Stimulated activated CD4-positive, alpha-beta T cell treated with anti-CD3 and anti-CD28 coated beads, Interleukin-15, amount 100 ng/mL, for 1 hour (primary cell): ENCODE results near the gene LPIN2.

ENCODE experiments used
- DNase-seq, 2 donors: peaks; one replicate each; pipeline ENCODE4 v3.0.0-alpha.2; 2020; ENCODE audit warnings: low read depth in 1 of 2, low spot score in 1 of 2

Gene LPIN2

DNA sequence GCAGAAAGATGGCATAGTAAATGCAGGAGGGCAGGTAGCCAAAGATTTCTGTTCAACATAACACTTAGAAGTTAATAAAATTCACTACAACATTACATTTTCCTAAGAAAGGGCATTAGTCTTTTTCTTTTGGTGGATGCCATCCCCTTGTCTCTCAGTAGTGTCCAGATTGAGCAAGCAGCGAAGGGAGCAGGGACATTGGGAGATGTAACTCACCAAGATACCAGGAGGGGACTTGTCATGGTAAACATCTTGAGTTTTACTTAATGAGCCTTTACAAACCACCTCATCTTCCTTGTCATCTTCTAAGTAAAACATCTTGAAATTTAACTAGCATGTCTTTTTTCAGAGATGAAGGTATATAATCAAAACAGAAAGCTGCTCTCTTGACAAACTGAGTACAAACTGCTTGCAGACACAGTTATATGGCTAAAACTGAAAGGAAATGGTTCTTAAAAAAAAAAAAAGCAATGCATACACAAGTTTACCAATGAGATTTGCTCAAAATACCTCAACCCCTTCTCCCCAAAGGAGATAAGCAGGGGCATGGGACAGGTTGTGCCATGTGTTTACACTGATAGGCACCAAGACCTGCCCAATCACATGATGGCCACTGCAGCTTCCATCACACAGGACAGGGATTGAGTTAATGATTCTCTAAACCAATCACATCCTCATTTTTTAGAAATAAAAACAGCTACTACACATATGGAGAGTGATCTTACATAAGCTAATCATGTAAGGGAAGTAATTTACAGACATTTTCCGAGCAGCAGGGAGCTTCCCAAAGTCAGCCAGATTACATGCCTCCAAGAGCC is 30.3 kb downstream of the LPIN2 start:
- no peak for DNase-seq

DNA sequence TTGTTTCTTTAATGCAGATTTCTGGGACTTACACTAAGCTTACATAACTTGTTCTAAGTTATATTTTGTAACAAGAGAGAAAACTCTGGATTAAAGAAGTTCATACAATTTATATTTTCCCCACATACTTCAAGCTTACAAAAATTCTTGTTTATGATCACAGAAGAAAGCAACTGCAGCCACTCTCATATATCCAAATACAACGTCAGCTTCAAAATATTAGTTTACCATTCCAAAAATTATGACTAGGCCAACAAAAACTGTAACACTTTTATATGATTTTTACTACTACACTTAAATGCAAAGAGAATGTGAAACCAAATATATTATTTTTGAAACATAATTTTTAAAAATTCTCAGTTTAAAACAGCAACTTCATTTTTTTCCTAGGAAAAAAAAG is 30.9 kb downstream of the LPIN2 start:
- no peak for DNase-seq

DNA sequence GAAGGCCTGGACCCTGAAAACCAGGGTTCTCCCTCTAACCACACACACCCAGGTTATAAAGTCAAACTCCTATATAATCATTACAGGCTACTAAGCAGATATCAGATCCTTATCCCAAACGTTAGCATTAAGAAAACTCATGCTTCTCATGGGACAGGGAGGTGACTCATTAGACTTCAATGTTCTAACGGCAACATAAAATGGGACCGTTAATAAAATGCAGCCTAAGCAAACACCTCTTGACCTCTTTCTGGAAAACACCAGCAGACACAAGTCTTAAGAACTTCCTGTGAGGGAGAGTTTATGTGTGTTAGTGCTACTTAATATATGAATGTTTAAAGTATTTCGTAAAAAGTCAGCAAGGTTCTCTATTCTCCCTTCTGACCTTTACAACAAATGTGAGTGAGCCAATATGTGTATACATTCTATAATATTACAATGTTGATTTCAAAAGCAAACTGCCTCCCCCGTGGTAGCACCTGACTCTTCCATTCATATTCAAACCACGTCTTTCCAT is 31.7 kb downstream of the LPIN2 start:
- DNase-seq, result no peak

DNA sequence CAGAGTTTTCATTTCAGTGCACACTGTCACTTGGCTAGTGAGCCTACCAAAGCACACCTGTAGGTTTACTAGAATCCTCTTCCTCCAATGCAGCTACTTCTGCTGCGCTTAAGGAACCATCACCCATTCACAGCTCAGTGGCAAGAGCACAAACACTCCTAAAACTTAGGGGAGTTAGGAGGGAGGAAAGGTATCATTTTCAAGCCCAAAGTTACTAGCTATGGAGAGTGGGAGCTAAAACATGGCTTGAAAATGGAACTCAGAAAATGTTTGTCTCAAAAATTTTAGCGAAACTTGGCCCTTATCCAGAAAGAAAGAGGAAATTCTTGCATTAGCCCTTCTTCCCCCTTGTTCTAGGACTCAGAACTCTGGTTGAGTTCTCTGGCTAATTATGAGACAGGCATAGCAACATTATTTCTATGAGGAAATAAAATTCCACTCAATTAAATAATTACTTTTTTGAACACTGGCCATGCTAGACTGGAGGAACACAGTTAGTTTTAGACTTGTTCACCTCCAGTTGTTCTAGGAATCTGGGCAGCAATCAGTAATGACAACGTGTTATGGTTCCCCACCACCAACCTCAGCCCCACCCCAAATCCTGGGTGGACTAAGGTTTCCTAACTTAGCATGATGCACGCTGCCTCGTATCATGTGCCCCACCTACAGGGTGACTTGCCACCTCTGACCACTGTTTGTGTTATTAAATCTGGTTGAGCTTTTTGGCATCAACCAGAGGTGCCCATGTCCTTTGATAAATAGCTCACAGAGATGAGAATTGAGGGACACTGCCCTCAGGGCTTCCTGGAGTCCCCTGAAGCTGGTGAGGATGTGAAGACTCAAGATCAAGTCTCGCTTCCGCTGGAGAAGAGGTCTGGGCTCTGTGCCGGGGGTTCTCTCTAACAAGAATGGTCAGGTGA is 32.8 kb downstream of the LPIN2 start:
- DNase-seq, result no peak

DNA sequence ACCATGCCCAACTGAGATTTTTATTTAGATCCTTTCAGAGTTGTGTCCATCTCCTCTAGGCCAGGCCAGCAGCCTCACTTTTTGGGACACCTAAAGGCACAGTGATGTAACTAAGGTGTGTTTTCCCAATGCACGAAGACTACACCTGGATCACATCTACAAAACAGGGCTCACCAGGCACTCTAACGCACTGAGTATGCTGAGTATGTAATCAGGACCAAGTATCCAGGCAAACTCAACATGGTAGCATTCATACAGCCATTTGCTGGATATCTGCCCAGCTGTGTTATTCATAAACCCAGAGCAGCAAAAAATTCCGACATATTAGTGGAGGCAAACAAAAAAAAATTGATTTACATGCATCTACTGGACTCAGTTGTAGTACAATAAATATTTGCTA is 33.8 kb downstream of the LPIN2 start:
- DNase-seq, result no peak

DNA sequence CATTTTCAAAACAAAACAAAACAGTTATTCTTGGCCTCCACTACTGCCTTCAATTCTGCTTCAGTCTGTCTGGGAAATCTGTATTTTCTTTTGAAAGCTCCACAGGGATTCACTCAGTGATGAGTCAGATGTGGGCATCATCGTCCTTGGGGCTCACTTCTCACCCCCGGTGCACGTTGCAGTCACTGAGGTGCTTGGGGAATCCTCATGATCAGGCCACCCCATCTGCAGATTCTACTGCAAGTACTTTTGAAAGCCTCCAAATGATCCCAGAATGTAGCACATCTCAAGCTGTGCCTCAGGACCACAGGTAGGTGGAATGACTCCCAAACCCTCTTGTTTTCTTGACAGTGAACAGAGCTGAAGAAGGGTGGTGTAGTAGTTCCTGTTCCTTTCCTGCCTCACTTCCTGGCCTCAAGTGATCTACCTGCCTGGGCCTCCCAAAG is 34.3 kb downstream of the LPIN2 start:
- no peak for DNase-seq

DNA sequence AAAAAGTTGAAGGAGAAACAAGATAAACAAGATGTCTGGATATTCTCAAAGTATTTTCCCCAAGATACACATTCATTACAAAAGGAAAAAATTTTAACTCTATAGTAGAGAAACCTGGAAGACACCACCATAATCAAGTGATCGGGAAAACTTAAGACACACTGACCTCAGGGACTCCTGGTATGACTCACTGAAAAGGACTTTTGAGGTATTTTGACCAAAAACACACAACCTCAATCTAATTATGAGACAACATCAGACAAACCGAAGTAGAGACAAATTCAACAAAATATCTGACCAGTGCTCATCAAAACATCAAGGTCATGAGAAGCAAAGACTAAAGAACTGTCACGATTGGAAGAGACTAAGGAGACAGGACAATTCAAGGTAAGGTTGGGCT is 34.7 kb downstream of the LPIN2 start:
- DNase-seq, result no peak

DNA sequence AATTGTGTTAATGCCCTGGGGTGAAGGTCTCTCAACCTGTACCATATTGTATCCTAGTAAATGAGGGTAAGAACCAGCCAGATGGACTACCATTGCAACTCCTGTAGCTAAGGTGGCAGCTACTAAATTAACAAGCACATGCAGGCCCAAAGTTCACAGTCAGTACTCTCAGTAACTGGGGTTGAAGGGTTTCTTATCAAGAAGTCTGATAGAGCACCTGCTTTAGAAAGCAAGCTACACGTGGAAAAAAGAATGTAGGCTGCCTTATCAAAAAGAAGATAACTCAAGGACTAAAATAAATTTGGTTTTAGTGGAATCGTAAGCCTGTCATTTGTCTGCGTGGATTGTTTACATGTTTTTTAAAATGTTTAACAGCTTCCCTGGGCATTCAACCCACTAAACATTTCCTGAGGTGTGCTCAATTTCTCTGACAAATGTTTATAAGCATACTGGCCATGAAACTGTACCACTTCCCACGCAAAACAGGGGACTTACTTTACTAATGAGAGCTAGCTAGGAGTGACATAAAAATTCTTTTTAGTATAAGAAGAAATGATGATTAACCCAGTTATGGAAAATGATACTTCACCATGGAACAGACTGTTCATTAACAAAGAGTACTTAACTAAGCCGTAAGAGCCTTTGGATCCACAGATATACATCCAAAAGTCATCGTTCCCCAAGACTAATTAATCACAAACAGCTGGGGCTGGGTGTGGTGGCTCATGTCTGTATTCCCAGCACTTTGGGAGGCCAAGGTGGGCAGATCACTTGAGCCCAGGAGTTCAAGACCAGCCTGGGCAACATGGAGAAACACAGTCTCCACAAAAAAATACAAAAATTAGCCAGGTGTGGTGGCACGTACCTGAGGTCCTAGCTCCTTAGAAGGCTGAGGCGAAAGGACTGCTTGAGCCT is 36.5 kb downstream of the LPIN2 start:
- no peak for DNase-seq

DNA sequence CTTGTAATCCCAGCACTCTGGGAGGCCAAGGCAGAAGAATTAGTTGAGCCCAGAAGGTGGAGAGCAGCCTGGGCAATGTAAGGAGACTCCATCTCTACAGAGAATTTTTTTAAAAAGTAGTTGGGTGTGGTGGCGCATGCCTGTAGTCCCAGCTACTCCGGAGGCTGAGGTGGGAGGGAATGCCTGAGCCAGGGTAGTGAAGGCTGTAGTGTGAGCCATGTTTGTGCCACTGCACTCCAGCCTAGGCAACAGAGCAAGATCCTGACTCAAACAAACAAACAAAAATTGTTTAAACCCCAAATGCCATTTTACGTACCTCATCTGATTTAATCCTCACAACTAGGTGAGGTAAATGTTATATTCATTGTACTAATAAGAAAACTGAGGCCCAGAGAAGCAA is 38.2 kb downstream of the LPIN2 start:
- DNase-seq, result no peak

DNA sequence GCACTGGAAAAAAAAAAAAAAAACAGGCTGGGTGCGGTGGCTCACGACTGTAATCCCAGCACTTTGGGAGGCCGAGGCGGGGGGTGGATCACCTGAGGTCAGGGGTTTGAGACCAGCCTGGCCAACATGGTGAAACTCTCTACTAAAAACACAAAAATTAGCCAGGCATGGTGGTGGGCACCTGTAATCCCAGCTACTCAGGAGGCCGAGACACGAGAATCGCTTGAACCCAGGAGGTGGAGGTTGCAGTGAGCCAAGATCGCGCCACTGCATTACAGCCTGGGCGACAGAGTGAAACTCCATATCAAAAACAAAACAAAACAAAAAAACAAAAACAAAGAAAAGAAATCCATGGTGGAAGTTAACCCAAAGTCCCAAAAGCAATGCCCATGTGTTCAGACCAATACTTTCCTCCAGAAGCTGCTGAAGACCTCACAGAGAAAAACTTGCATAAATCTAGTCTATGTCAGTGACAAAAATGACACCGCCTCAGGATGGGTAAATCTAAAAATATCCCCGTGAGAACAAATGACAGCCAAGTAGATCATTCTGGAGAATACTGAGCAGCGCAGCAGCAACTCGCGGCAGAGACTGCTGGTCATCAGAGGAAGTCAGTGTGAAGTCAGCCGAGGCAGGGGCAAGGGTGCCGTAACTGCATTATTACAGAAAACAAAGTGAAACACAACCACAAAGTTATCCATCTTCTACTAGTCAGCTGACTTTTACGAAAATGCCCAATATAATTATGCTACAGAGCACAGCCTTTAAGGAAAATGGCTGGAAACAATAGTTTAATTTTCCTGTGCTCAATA is 41.0 kb downstream of the LPIN2 start:
- DNase-seq, result peak in 1 of 2 donors; percentile 32

DNA sequence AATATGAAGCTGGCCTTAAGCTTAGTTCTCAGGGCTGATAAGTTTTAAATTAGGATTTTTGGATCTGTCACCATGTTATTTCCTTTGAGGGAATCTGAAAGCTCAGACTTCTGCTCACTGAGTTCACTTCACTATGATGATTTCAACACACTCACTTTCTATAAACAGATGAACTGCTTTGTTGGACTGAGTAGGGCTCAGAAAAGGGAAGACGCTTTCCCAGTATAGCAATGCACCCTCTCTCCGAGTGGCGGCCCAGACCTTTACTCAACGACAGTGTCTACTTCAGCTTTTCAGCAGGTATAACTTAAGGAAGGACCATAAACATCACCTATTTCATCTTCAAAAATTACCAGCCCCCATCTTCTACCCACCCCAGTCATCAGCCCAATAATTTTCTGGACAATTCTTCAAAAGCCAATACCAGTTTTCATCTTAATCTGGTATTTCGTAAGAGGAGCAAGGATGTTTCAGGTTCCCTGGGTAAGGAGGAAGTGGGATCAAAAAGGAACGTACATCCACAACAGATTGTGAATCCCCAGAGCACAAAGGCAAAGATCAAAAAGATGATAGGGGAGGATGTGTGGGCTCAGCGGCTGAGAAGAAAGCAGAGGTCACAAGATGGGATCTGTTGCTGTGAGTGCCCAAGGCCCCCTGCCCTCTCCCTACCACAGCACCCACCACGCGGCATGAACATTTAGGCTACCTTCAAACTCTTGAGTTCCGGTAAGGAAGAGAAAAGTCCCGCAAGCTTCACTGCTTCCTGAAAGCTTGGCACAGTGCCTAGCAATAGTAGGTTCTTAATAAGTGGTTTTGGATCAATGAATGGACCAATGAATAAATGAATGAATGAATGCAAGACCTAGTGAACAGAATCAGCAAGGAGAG is 41.9 kb downstream of the LPIN2 start:
- DNase-seq, result no peak

DNA sequence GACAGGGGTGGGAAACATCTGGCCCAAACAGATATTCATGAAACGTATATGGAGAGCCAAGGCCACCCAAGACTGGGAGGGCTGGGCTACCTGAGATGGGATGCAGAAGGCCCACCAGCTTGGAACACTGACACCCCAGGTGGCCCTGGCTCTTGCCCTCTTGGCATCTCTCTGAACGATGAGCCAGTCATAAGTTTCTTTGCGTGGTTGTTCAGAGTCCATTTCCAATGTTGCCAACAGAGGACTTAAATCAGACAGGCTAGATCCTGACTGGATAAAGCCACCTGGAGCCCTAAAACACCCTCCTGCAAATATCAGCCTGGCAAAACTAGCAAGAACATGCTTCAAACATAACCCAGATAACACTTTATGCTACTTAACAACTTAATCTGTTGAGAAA is 42.6 kb downstream of the LPIN2 start:
- no peak for DNase-seq

DNA sequence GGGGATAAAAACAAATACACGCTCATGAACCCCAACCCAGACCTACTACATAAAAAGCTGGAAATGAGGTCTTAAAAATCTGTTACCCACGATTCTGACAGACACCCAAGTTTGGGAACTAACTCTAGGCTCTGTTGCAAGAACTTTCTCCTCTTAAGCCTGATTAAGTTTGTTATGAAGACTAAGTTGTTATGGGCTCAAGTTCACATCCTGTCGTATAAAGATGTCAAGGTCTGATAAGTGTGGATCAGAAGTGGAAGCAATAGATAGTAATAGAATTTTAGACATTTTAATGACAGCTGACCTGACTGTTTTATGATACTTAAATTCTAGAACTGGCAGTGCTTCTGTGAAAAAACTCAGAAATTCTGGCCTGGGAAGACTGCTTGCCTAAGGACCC is 43.2 kb downstream of the LPIN2 start:
- no peak for DNase-seq

DNA sequence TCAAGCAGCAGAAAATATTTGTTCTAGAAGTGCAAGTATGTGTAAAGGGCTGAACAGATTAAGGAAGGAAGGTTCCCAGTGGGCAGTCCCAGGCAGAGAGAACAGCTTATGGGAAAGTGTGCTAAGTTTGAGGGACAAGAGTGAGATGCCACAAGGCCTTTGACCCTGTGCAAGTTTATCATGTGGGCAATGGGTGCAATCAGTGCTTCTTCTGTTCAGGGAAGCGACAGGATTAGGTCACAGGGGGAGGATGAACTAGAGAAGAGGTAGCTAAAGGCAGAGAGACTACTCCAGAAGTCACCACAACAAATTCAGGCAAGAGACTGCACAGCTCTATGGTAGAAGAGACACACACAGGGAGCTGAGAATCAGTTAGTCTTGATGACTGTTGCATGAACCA is 44.3 kb downstream of the LPIN2 start:
- DNase-seq, result no peak

DNA sequence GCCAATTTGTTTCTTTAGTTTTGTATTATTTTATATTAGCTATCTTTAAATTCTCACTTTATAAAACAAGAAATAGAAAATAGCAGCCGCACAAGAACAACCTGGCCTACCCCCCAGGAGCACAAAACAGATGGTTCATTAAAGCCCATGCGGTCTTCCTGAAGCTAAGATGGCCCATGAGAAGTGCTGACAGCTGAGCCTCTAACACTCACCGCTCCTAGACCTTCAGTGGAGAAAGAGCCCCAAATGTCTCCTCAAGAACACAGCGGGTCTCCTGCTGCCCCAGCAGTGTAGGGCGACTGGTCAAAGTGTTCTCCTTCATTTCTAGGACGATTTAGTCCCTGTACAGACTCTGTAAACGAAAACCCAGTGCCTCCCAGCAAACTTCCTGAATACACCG is 45.1 kb downstream of the LPIN2 start:
- no peak for DNase-seq

DNA sequence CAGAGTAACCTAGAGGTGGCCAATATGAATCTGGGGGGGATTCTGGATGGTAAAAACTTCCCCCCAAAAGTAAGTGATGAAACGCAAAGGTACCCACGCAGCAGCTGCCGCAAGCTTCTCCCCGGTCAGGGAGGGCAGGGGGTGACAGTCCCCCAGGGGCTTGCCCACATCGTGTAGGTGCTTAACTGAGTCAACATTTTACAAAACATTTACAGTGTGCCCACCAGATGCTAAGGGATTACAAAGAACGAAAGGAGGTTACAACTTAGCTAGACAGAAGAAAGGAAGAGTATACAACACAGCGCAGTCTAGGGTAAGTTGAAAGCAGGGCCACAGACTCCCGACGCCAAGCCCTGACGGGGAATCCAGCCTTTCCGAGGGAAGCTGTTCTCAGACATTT is 45.6 kb downstream of the LPIN2 start:
- DNase-seq, result no peak

DNA sequence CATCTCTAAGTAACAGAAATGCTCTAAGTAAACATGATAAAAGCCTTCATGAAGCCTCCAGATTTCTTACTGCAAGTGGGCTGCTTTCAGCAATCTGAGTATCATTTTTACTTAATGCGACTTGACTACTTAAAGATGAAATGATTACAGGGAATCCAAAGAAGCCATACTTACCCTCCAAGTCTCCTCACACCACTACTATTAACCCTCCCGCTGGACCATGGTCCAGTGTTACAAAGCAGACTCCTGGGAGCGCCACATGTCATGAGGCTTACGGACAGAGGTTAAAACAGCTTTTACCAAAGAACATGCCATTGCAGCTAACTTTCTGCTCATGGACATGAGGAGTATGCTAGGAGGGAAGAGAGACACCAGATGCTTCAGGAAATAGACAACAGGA is 46.4 kb downstream of the LPIN2 start:
- no peak for DNase-seq

DNA sequence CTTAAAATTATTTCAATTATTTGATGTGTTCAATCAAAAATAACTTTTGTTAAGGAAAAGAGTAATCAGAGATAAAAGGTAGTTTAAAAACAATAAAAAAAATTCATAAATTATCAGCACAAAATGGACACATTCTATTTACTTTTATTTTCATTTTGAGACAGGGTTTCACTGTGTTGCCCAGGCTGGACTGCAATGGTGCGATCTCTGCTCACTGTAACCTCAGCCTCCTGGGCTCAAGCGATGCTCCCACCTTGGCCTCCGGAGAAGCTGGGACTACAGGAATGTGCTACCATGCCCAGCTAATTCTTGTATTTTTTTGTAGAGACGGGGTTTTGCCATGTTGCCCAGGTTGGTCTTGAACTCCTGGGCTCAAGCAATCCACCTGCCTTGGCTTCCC is 47.1 kb downstream of the LPIN2 start:
- DNase-seq, result no peak

DNA sequence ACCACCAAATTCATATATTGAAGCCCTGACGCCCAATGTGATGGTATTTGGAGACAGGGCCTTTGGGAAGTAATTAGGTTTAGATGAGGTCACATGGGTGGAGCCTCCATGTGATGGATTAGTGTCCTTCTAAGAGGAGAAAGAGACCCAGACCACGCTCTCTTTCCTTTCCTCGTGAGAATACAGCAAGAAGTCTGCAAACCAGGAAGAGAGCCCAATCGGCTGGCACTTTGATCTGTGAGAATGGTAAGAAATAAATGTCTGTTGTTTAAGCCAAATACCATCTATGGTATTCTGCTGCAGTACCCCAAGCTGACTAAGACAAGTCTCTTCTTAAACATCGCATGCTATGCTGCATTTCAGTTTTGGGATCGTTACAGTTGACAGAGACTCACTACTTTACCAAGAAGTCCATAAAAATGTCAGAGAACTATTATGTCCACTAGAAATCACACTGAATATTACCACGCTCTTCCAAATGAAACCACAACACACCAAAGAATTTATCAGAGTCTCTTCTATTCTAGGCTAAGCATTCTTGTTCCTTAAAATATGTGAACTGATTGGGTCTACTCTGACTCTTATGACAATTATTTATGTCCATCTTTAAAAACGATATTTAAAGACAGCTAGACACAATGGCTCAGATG is 48.5 kb downstream of the LPIN2 start:
- DNase-seq, result no peak
